Measurements from ENCODE around the gene MYL10.

GRCh38 chr7:101624246-101625001 lies 4.7 kb downstream of the MYL10 start:
- TF ChIP-seq, protein P1, sequence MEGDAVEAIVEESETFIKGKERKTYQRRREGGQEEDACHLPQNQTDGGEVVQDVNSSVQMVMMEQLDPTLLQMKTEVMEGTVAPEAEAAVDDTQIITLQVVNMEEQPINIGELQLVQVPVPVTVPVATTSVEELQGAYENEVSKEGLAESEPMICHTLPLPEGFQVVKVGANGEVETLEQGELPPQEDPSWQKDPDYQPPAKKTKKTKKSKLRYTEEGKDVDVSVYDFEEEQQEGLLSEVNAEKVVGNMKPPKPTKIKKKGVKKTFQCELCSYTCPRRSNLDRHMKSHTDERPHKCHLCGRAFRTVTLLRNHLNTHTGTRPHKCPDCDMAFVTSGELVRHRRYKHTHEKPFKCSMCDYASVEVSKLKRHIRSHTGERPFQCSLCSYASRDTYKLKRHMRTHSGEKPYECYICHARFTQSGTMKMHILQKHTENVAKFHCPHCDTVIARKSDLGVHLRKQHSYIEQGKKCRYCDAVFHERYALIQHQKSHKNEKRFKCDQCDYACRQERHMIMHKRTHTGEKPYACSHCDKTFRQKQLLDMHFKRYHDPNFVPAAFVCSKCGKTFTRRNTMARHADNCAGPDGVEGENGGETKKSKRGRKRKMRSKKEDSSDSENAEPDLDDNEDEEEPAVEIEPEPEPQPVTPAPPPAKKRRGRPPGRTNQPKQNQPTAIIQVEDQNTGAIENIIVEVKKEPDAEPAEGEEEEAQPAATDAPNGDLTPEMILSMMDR (conservative IDR thresholded peaks at IDR 0.05): no peak
- no peak for TF ChIP-seq EZH2 (IDR thresholded peaks at IDR 0.05; ENCODE audit: low read depth)
